ENCODE results near the gene GRIK3. TPM values are rescaled to one million over a fixed set of nuclear protein-coding genes. Genes with fewer than 3 reads are reported as not detected.
A peak's percentile ranks its signal among the peaks of the same experiment; 100 is the strongest.

GRIK3 gene
- total RNA-seq, 1 experiment from 2014 or later, result 5.5 TPM

- no peak for TF ChIP-seq MAX (CRISPR knock-in tag; IDR thresholded peaks at IDR 0.05)
These were observed 22.0 kb upstream of the GRIK3 start (continued) for GRCh38 chr1:37056325-37056724.

GRCh38 chr1:37055631-37056030 is 21.3 kb upstream of the GRIK3 start:
- Mint-ChIP-seq H3K27me3 (ENCODE audit: low read depth) (no peaks in the 10 kb centered on the region; the same call in 1 of the 2 replicates), H3K4me1 (peaks cover 47% of the 10 kb centered on the region), H3K27ac (no peak overlapping the region), H3K9me3 (no peaks in the 10 kb centered on the region), H3K4me3 (no peak overlapping the region), H3K36me3 (no peaks in the 10 kb centered on the region)
- CTCF ChIA-PET, result interaction anchor here (1.5 to 1.7 kb wide), 2 partner anchors 20 to 479 kb away, joined by 6 read pairs; no protein-coding TSS in a partner anchor
- TF ChIP-seq ZNF423 (CRISPR knock-in tag; IDR thresholded peaks at IDR 0.05), result peak; percentile 71
- no peak for TF ChIP-seq STAT6 (CRISPR knock-in tag; conservative IDR thresholded peaks at IDR 0.05; ENCODE audit: low read depth)
- no peak for TF ChIP-seq OVOL2 (CRISPR knock-in tag; IDR thresholded peaks at IDR 0.05; ENCODE audit: borderline replicate concordance)
- TF ChIP-seq ZNF512 (CRISPR knock-in tag; IDR thresholded peaks at IDR 0.05; ENCODE audit: borderline replicate concordance), result no peak
- TF ChIP-seq AFF4 (CRISPR knock-in tag; IDR thresholded peaks at IDR 0.05; ENCODE audit: borderline replicate concordance), result no peak
- no peak for DNase-seq (ENCODE audit: low spot score)
- no peak for ATAC-seq
- POLR2A ChIA-PET, result no interaction called here

GRCh38 chr1:37053173-37053572 is 18.9 kb upstream of the GRIK3 start:
- Mint-ChIP-seq H3K4me1 (peaks cover 36% of the 10 kb centered on the region), H3K27me3 (ENCODE audit: low read depth) (no peaks in the 10 kb centered on the region; the same call in none of the 2 replicates), H3K36me3 (no peaks in the 10 kb centered on the region), H3K9me3 (no peaks in the 10 kb centered on the region), H3K4me3 (no peak overlapping the region), H3K27ac (no peak overlapping the region)
- ATAC-seq (no peak), DNase-seq (ENCODE audit: low spot score) (no peak)
- ChIA-PET POLR2A (no interaction called here), CTCF (interaction anchor here (0.8 to 0.9 kb wide), 2 partner anchors 17 to 444 kb away, joined by 3 read pairs; no protein-coding TSS in a partner anchor)
- TF ChIP-seq E2F4 (CRISPR knock-in tag; IDR thresholded peaks at IDR 0.05; ENCODE audit: borderline replicate concordance, low read depth) (no peak), ZNF512 (CRISPR knock-in tag; IDR thresholded peaks at IDR 0.05; ENCODE audit: borderline replicate concordance) (no peak), ATF2 (CRISPR knock-in tag; IDR thresholded peaks at IDR 0.05; ENCODE audit: borderline replicate concordance, low read depth) (no peak), ZNF532 (CRISPR knock-in tag; IDR thresholded peaks at IDR 0.05; ENCODE audit: borderline replicate concordance) (no peak), HMGA2 (CRISPR knock-in tag; IDR thresholded peaks at IDR 0.05) (no peak), CTCF (IDR thresholded peaks at IDR 0.05) (no peak), PRRX2 (CRISPR knock-in tag; IDR thresholded peaks at IDR 0.05) (no peak)

Data from WTC11 (cell line).